Spleen (tissue), 7 donors: ENCODE results near the gene IP6K3.

Experiments used
- CTCF ChIP-seq, 11 experiments: fragments of 200-600 bp in 7 of 11; fragments of 450-650 bp in 4 of 11; sonication (generic) in 4 of 11; IDR thresholded peaks in 8 of 11; conservative IDR thresholded peaks in 3 of 11; 1 replicate in 7 of 11; 2 replicates in 4 of 11; pipeline versions ENCODE4 v1.4.0 to v1.8.0; 2016 to 2021; ENCODE audit warnings: antibody characterized with exemption in 11 of 11, inconsistent platforms in 4 of 11, mild to moderate bottlenecking in 1 of 11
- POLR2A ChIP-seq, 3 donors: fragments of 450-650 bp; IDR thresholded peaks; one replicate each; pipeline ENCODE4 v1.5.1; 2017; ENCODE audit warnings: antibody characterized with exemption in 3 of 3, mild to moderate bottlenecking in 1 of 3
- POLR2AphosphoS5 ChIP-seq, 3 donors: sonication (generic); formaldehyde crosslinking; IDR thresholded peaks; one replicate each; pipeline ENCODE4 v1.5.1; 2017; ENCODE audit warnings: antibody characterized with exemption in 3 of 3
- donor health status: DM: no; HTN: no; CAD: no; lungs with moderate emphysema.
- donor health status: DM: no; HTN: no; CAD: no.
- donor health status: DM: no; HTN: no; CAD: no.

DNA sequence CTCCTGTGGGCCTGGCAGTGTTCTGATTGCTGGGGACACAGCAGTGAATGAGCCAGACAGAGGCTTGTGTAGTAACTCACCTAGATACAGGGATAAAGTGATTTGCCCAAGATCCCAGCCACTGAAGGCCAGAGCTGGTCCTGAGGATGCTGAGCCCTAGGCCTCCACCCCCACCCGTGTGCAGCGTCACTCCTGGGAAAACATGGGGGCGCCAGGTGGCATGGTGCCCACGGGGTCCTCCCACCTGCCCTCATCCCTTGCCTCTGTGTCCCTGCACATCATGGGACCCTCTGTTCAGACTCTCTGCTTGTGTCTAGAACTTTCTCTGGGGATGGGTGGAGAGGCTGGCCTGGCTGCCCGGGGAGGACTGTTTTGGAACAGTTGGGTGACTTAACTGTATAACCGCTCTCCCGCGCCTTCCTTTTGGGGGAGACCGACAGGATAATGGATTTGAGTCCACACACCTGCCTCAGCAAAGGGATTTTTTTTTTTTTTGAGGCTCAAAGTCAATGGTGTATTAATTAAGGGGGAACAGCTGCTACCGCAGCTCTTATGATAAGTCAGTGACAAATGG is 22.6 kb upstream of the IP6K3 start:
- TF ChIP-seq POLR2A (IDR thresholded peaks at IDR 0.05) (no peak), CTCF (IDR thresholded peaks at IDR 0.05 in 8 of 11, conservative IDR thresholded peaks at IDR 0.05 in 3 of 11) (no peak), POLR2AphosphoS5 (IDR thresholded peaks at IDR 0.05) (peak in 1 of 3 donors; percentile 52)
